Endothelial cell of umbilical vein (primary cell): ENCODE measurements around the gene CDK10. TPM values are rescaled to one million over a fixed set of nuclear protein-coding genes. Genes with fewer than 3 reads are reported as not detected.

Experiments used
- BruUV-seq: library from RNA; stranded (reverse); fragments of 400-500 nt; replicated peaks from 2 replicates; lab custom pipeline; 2021; lab: Mats Ljungman, UMichigan
- CTCF ChIA-PET: fragments of 300-600, 350-600 bp; sonication (Branson Sonifier 250); formaldehyde crosslinking; loops from one replicate; lab custom pipeline; 2021; ENCODE audit warnings: antibody characterized with exemption, inconsistent platforms; lab: Charles Lee
- POLR2A ChIA-PET: fragments of 300-600, 350-600 bp; sonication (Branson Sonifier 250); formaldehyde crosslinking; loops from one replicate; lab custom pipeline; 2021; ENCODE audit warnings: antibody characterized with exemption, inconsistent platforms; lab: Charles Lee
- DNase-seq: peaks from one replicate; pipeline ENCODE4 v3.0.0-alpha.2; 2011; ENCODE audit warnings: low read depth, low spot score
- FAIRE-seq: peaks from 2 replicates; lab custom pipeline; 2011; peaks lifted over from hg19 to GRCh38; lab: Jason Lieb, UNC
- H2AFZ ChIP-seq: 2 replicates; pipeline ENCODE4 v1.6.0; 2012; ENCODE audit warnings: low read depth, low read length, control low read depth, inconsistent platforms
- H3K27ac ChIP-seq: 2 replicates; pipeline ENCODE4 v1.5.1; 2011; ENCODE audit warnings: low read depth, mild to moderate bottlenecking, control low read depth, low read length, moderate library complexity; ENCODE audit not compliant: insufficient read depth
- H3K27me3 ChIP-seq, 2 experiments: 2 replicates each; pipeline versions ENCODE4 v1.6.0 to v1.6.1; 2011; ENCODE audit warnings: low read length in 2 of 2, mixed read lengths in 1 of 2; ENCODE audit not compliant: control insufficient read depth in 2 of 2, insufficient read depth in 2 of 2
- H3K36me3 ChIP-seq, 2 experiments: 2 replicates in 1 of 2; 3 replicates in 1 of 2; pipeline ENCODE4 v1.5.1; 2011; ENCODE audit warnings: low read length in 2 of 2, mild to moderate bottlenecking in 1 of 2, moderate library complexity in 1 of 2; ENCODE audit not compliant: control insufficient read depth in 2 of 2, insufficient read depth in 2 of 2; ENCODE audit errors: extremely low read depth in 1 of 2
- H3K4me1 ChIP-seq: 3 replicates; pipeline ENCODE4 v1.5.1; 2011; ENCODE audit warnings: mild to moderate bottlenecking, low read length; ENCODE audit not compliant: control insufficient read depth, insufficient read depth; ENCODE audit errors: extremely low read depth
- H3K4me2 ChIP-seq: 2 replicates; pipeline ENCODE4 v1.6.1; 2011; ENCODE audit warnings: low read length, control low read depth, mixed read lengths; ENCODE audit not compliant: insufficient read depth
- H3K4me3 ChIP-seq, 3 experiments: fragments of 200-600 bp in 1 of 3; sonication (generic), shearing (Covaris generic) in 1 of 3; replicated peaks in 1 of 3; 2 replicates each; pipeline ENCODE4 v1.5.1; 2011 to 2016; ENCODE audit warnings: control low read depth in 3 of 3, low read length in 3 of 3, mild to moderate bottlenecking in 2 of 3, inconsistent platforms in 1 of 3, low read depth in 1 of 3, moderate library complexity in 1 of 3; ENCODE audit not compliant: insufficient read depth in 1 of 3
- H3K79me2 ChIP-seq: 2 replicates; pipeline ENCODE4 v1.6.0; 2012; ENCODE audit warnings: low read length, inconsistent platforms; ENCODE audit not compliant: control insufficient read depth, insufficient read depth
- H3K9ac ChIP-seq: replicated peaks from 2 replicates; pipeline ENCODE3; 2011; ENCODE audit warnings: low read length, control low read depth; ENCODE audit not compliant: insufficient read depth; ENCODE audit errors: extremely low read depth
- H3K9me1 ChIP-seq: replicated peaks from 3 replicates; pipeline ENCODE4 v1.6.0; 2011; ENCODE audit warnings: mild to moderate bottlenecking, low read length; ENCODE audit not compliant: control insufficient read depth, insufficient read depth; ENCODE audit errors: extremely low read depth
- H3K9me3 ChIP-seq: replicated peaks from 2 replicates; pipeline ENCODE4 v1.5.1; 2012; ENCODE audit warnings: low read length, inconsistent platforms; ENCODE audit not compliant: control insufficient read depth, insufficient read depth
- H4K20me1 ChIP-seq: replicated peaks from 2 replicates; pipeline ENCODE3; 2011; ENCODE audit warnings: mild to moderate bottlenecking, low read length; ENCODE audit not compliant: control insufficient read depth, insufficient read depth; ENCODE audit errors: extremely low read depth
- EZH2 ChIP-seq: IDR thresholded peaks from 2 replicates; pipeline ENCODE4 v1.6.1; 2012; ENCODE audit warnings: borderline replicate concordance, low read depth, mild to moderate bottlenecking, moderate library complexity, low read length, inconsistent platforms; ENCODE audit not compliant: severe bottlenecking
- GATA2 ChIP-seq: IDR thresholded peaks from 2 replicates; pipeline ENCODE4 v1.7.0; 2011; ENCODE audit warnings: low read depth, mild to moderate bottlenecking, moderate library complexity, mixed read lengths, low read length; ENCODE audit not compliant: insufficient read length, insufficient read depth
- JUN ChIP-seq: IDR thresholded peaks from 2 replicates; pipeline ENCODE4 v1.6.1; 2011; ENCODE audit warnings: borderline replicate concordance, low read depth; ENCODE audit not compliant: insufficient read length, insufficient read depth
- MYC ChIP-seq: IDR thresholded peaks from one replicate; pipeline ENCODE4 v1.6.1; 2011; ENCODE audit warnings: mild to moderate bottlenecking, low read depth, low read length
- POLR2A ChIP-seq: IDR thresholded peaks from 2 replicates; pipeline ENCODE4 v1.6.1; 2012; ENCODE audit warnings: low read depth, mild to moderate bottlenecking, control low read depth, low read length
- POLR2AphosphoS5 ChIP-seq: IDR thresholded peaks from 2 replicates; pipeline ENCODE4 v1.6.1; 2012; ENCODE audit warnings: low read depth, mild to moderate bottlenecking, control low read depth, low read length, moderate library complexity; ENCODE audit not compliant: insufficient read depth
- dilution Hi-C: fragments of 300-500 bp; cut with MboI; formaldehyde crosslinking; loops from one replicate; pipeline ENCODE4 v1.15.0; 2019; ENCODE audit warnings: low sequenced_read_pairs; ENCODE audit not compliant: extremely low pct_ligation_motif_present
- intact Hi-C: fragments of 100-400 bp; cut with micrococcal nuclease; formaldehyde crosslinking; loops from one replicate; pipeline ENCODE4 v1.10.0; 2022
- polyA plus RNA-seq, 4 experiments: library from polyadenylated mRNA; depleted of rRNA in 3 of 4; stranded (reverse) in 3 of 4; unstranded in 1 of 4; fragments of >200 nt; gene quantifications; 2 replicates each; pipeline versions ENCODE4 v1.2.1 to v1.2.3, GENCODE V29; 2011 to 2012; ENCODE audit warnings: missing spikeins in 1 of 4
- total RNA-seq: library from RNA; stranded (reverse); gene quantifications from 2 replicates; pipeline ENCODE4 v1.2.3, GENCODE V29; 2021
- TF ChIP-seq, protein P1 (sequence below), 2 donors: IDR thresholded peaks; 1 replicate in 1 of 2; 2 replicates in 1 of 2; pipeline ENCODE4 v1.5.1; 2011; ENCODE audit warnings: low read length in 2 of 2, mild to moderate bottlenecking in 2 of 2, moderate library complexity in 2 of 2, control low read depth in 1 of 2, inconsistent platforms in 1 of 2, low read depth in 1 of 2; ENCODE audit not compliant: insufficient read depth in 1 of 2; ENCODE audit errors: extremely low read depth in 1 of 2

CDK10 gene
- total and polyA plus RNA-seq, 2 donors (not counting 3 experiments of a cell fraction or from before 2014, with no cell fraction given), result 74.5 to 99.9 TPM

- peaks cover 14% of the 10 kb centered on the region for H3K79me2 ChIP-seq
- dilution Hi-C loops (no loop called here), intact Hi-C loops (no loop called here)
- H3K4me3 ChIP-seq, result no peak overlapping the region
- POLR2A ChIA-PET, result no interaction called here
- DNase-seq (no peak), FAIRE-seq (no peak)
- no peak overlapping the region for H3K9ac ChIP-seq
- CTCF ChIA-PET, result interaction anchor here (1.1 to 2.6 kb wide), 4 partner anchors 9 to 209 kb away, joined by 3 to 13 read pairs (median 3); partner anchors contain the start of genes MC1R and TCF25
- peaks cover 0 to 3% of the 10 kb centered on the region in 2 experiments for H3K36me3 ChIP-seq
- no peaks in the 10 kb centered on the region for H4K20me1 ChIP-seq
- no peaks in the 10 kb centered on the region for H3K27me3 ChIP-seq
- no peaks in the 10 kb centered on the region for H3K9me1 ChIP-seq
- H3K27ac ChIP-seq, result no peak overlapping the region
- H3K4me2 ChIP-seq, result no peak overlapping the region
- BruUV-seq, result no TSS peak
- no peak overlapping the region for H2AFZ ChIP-seq
- no peaks in the 10 kb centered on the region for H3K9me3 ChIP-seq
- no peak for TF ChIP-seq MYC
- TF ChIP-seq, protein P1, sequence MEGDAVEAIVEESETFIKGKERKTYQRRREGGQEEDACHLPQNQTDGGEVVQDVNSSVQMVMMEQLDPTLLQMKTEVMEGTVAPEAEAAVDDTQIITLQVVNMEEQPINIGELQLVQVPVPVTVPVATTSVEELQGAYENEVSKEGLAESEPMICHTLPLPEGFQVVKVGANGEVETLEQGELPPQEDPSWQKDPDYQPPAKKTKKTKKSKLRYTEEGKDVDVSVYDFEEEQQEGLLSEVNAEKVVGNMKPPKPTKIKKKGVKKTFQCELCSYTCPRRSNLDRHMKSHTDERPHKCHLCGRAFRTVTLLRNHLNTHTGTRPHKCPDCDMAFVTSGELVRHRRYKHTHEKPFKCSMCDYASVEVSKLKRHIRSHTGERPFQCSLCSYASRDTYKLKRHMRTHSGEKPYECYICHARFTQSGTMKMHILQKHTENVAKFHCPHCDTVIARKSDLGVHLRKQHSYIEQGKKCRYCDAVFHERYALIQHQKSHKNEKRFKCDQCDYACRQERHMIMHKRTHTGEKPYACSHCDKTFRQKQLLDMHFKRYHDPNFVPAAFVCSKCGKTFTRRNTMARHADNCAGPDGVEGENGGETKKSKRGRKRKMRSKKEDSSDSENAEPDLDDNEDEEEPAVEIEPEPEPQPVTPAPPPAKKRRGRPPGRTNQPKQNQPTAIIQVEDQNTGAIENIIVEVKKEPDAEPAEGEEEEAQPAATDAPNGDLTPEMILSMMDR (IDR thresholded peaks at IDR 0.05; ENCODE audit: extremely low read depth in 1 of 2, insufficient read depth in 1 of 2, low read depth in 1 of 2, low read length in 2 of 2), result no peak
- no peak for TF ChIP-seq JUN
- TF ChIP-seq EZH2, result no peak
- no peak for TF ChIP-seq POLR2A
- TF ChIP-seq POLR2AphosphoS5, result no peak
- TF ChIP-seq GATA2, result no peak
- H3K4me1 ChIP-seq, result peaks cover 9% of the 10 kb centered on the region
Observed at GRCh38 chr16:89709716-89710432, 23.4 kb downstream of the CDK10 start.
